Measurements from ENCODE around the gene PCYT2. TPM values are rescaled to one million over a fixed set of nuclear protein-coding genes. Genes with fewer than 3 reads are reported as not detected.

The PCYT2 gene
- total RNA-seq, 1 experiment from 2014 or later = 47.0 TPM

- H3K4me3 ChIP-seq = no peak overlapping the region
- peaks cover 92% of the 10 kb centered on the region for H3K36me3 ChIP-seq
- DNase-seq = no peak
- H3K27me3 ChIP-seq = no peaks in the 10 kb centered on the region
- no peaks in the 10 kb centered on the region for H3K9me3 ChIP-seq
These were observed 26.7 kb downstream of the PCYT2 start for GRCh38 chr17:81884520-81884919.

GRCh38 chr17:81879121-81879520 lies 32.1 kb downstream of the PCYT2 start:
- Histone ChIP-seq H3K36me3 (peaks cover 65% of the 10 kb centered on the region), H3K4me3 (no peak overlapping the region), H3K27me3 (no peaks in the 10 kb centered on the region), H3K9me3 (no peaks in the 10 kb centered on the region)
- DNase-seq = no peak

DNA sequence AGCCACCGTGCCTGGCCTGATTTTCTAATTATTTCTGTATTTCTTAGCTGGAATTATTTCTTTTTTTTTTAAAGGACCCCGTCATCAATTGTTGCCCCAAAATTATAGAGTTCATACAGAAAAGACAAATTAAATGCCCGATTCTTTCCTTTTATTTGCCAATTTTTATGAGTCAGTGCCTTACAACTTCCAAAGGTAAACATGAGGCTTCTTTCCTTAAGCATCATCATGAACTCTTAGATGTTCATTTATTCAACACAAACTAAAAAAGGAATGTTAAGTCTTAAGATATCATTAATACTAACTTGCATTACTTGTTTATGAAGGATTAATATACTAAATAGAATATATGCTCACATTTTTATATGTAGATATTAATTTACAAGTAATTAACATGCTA lies 32.9 kb downstream of the PCYT2 start:
- Histone ChIP-seq H3K4me3 (no peak overlapping the region), H3K9me3 (no peaks in the 10 kb centered on the region), H3K27me3 (no peaks in the 10 kb centered on the region), H3K36me3 (peaks cover 59% of the 10 kb centered on the region)
- no peak for DNase-seq

GRCh38 chr17:81877569-81877968 lies 33.6 kb downstream of the PCYT2 start:
- no peaks in the 10 kb centered on the region for H3K27me3 ChIP-seq
- no peak overlapping the region for H3K4me3 ChIP-seq
- peaks cover 62% of the 10 kb centered on the region for H3K36me3 ChIP-seq
- DNase-seq = no peak
- H3K9me3 ChIP-seq = no peaks in the 10 kb centered on the region

DNA sequence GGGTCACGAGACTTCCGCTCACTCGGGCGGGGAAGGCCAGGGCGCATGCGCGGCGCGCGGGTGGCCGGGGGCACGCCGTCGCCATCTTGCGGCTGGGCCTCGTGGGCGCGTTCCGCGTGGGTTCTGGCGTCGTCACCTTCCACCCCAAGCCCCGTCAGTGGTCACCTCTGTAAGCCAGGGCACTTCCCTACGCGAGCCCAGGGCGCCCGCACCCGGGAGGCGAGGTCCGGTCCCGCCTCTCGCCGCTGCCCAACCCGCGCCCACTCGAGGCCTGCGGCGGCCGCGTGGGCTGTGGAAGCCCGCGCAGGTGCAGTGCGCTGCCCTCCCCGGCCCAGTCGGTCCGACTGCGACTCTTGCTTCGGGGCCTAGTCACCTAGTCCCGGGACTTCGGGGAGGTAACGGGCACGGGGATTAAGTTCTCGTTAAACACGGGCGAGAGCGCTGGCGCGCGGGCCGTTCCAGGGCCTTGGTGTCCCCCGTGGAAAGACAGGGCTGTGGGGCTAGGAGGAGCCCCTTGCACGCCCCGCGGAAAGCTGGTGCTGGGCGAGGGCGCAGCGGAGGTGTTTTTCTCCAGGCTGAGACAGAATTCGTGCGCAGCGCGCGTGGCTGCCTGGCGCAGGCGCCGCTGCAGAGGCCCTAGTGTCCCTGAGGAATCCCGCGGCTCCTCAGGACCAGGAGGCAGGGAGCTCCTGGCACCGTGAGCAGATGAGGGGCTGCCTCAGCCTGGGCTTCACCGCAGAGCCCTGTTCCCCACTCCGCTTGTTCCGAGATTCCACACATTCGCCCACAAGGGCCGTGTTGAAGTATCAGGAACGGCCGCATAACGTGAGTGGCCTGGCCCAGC lies 39.6 kb downstream of the PCYT2 start:
- peak overlapping the region; percentile 76 for H3K4me3 ChIP-seq
- DNase-seq = peak; percentile 64
- H3K9me3 ChIP-seq = no peaks in the 10 kb centered on the region
- peaks cover 48% of the 10 kb centered on the region for H3K36me3 ChIP-seq
- no peaks in the 10 kb centered on the region for H3K27me3 ChIP-seq

- Histone ChIP-seq H3K36me3 (peaks cover 47% of the 10 kb centered on the region), H3K27me3 (no peaks in the 10 kb centered on the region), H3K9me3 (no peaks in the 10 kb centered on the region), H3K4me3 (peak within 1 kb of the TSS; percentile 89)
- peak; percentile 96 for DNase-seq
These were observed 40.2 kb downstream of the PCYT2 start, which contains the start of gene ARHGDIA for GRCh38 chr17:81870981-81871386. ARHGDIA (minus strand) TSS chr17:81871337; CDS start chr17:81869930, 1,407 bp downstream.

GRCh38 chr17:81870131-81870980 lies 40.8 kb downstream of the PCYT2 start:
- Histone ChIP-seq H3K4me3 (peak overlapping the region; percentile 89), H3K27me3 (no peaks in the 10 kb centered on the region), H3K9me3 (no peaks in the 10 kb centered on the region), H3K36me3 (peaks cover 53% of the 10 kb centered on the region)
- DNase-seq = peak; percentile 70

DNA sequence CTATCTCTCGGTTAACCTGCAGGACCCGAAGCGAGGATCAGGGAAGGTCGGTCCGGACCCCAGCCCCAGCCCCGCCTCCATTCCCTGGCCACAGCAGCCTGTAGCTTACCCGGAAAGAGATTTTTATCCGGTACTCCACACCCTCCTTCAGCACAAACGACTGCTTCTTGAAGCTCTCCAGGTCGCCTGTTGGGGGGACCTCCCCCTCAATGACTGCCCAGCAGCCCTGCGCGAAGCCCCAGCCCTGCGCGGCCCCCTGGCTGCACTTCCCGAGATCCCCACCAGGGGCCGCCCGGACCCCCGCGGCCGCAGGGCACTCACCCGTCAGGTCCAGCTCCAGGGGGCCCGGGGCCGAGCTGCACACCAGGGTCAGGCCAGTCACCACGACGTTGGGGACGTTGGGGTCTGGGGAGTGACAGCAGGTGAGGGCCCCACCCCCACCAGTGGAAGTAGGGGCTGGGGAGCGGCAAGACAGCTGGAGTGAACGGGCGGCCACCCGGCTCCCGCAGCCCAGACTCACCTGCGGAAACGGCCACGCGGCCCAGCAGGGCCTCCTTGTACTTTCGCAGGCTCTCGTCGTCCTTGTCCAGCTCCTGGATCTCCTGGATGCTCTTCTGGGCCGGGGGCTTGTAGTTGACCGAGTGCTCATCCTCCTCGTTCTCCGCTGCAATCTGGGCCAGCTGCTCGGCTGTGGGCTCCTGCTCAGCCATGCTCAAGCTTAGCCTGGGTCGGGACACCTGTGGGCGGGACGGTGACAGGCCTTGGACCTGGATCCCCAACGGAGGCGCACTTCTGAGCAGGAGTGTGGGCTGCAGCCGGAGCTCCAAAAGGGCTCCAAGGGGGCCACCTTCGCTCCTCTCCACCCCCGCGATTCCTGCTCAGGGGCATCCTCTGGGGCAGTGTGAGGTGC lies 41.7 kb downstream of the PCYT2 start:
- H3K4me3 ChIP-seq = peak overlapping the region; percentile 89
- no peak for DNase-seq
- H3K27me3 ChIP-seq = no peaks in the 10 kb centered on the region
- H3K9me3 ChIP-seq = no peaks in the 10 kb centered on the region
- H3K36me3 ChIP-seq = peaks cover 62% of the 10 kb centered on the region

DNA sequence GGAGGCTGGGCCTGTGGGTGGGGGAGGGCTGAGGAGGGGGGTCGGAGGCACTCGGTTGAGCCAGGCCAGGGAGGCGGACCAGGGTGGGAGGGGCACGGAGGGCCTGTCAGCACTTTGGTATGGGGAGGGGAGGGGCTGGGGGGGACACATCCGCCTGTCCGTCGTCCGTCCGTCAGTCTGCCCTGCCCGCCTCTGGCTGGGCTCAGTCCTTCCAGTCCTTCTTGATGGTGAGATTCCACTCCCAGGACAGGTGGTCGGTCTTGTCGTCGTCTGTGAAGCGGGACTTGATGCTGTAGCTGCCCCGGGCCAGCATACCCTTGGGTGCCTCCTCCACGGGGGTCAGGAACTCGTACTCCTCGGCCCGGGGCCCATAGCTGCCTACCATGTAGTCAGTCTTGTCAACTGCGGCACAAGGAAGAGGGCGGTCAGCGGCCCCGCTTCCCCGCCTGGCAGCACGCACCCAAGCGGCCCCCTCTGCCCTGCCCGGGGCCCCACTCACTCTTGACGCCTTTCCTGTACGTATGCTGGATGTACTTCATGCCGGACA lies 42.5 kb downstream of the PCYT2 start:
- DNase-seq = peak; percentile 79
- no peaks in the 10 kb centered on the region for H3K27me3 ChIP-seq
- peaks cover 69% of the 10 kb centered on the region for H3K36me3 ChIP-seq
- H3K9me3 ChIP-seq = no peaks in the 10 kb centered on the region
- no peak overlapping the region for H3K4me3 ChIP-seq

GRCh38 chr17:81867991-81868673 lies 43.1 kb downstream of the PCYT2 start:
- DNase-seq = peak; percentile 44
- Histone ChIP-seq H3K9me3 (no peaks in the 10 kb centered on the region), H3K27me3 (no peaks in the 10 kb centered on the region), H3K36me3 (peaks cover 72% of the 10 kb centered on the region), H3K4me3 (no peak overlapping the region)

DNA sequence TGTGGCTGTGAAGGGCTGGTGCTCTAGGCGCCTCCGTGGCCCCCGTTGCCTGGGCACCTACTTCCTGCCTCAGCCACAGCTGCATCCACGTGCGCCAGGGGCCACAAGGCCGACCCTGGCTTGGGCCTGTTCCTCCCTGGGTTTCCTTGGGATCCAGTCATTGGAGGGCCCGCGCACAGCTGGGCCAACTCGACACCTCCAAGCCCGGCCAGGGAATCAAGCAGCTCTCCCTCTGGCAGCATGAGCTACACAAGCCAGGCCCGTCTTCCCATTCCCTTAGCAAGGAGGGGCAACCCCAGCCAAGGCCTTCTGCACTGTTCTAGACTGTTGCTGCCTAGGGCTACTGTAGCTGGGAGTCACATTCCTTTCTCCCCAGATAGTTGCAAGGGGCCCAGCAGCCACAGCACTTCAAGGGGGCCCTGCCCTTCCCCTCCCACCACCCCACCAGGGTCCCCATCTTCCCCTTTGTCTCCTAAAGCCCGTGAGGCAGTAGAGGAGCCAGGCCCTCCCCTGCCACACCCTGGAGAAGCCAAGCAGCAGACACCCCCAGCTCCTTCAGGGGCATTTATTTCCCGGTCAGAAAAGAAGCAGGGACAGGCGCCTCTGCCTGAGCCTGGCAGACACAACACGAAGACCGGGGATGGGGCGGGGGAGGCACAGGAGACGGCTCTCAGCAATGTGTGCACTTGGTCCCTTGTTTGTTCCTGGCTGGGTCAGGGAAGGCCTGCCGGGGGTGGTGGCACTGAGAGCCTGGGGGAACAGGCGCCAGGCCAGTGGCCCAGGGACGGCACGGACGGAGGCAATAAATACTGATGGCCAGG lies 43.8 kb downstream of the PCYT2 start:
- no peaks in the 10 kb centered on the region for H3K27me3 ChIP-seq
- no peak overlapping the region for H3K4me3 ChIP-seq
- H3K36me3 ChIP-seq = peaks cover 75% of the 10 kb centered on the region
- no peaks in the 10 kb centered on the region for H3K9me3 ChIP-seq
- peak; percentile 68 for DNase-seq

DNA sequence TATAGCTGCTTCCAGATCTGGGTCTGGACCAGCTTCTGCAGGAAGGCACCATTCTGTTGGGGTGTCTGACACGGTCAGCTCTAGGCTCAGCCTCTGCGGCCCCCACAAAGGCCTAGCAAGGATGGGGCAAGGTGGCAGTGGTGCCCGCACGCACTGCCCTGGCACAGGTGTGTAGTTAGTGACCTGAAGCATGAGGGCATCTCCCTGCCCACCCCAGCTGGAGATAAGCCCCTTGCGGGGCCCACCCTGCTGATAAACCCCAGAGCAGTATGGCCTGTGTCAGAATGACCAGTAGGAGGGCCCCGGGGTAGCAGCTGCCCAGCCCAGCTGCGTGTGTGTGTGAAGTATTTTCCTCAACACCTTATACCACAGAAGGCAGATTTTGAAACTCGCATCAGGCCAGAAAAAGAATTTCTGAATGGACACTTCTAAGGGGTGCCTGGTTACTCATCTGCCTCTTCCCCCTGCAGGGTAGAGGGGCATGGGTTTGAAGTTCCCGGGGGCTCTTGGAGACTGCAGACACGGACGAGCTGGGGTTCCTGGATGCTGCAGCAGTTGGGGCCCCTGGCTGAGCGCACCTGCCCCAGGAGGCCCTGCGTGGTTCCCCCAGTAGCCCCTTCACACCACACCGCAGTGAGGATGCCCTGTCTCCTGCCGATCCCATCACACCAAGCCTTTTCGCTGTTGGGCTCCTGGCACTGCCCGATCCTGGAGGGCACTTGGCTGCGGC lies 44.6 kb downstream of the PCYT2 start:
- Histone ChIP-seq H3K36me3 (peaks cover 80% of the 10 kb centered on the region), H3K4me3 (no peak overlapping the region), H3K9me3 (no peaks in the 10 kb centered on the region), H3K27me3 (no peaks in the 10 kb centered on the region)
- DNase-seq = no peak

DNA sequence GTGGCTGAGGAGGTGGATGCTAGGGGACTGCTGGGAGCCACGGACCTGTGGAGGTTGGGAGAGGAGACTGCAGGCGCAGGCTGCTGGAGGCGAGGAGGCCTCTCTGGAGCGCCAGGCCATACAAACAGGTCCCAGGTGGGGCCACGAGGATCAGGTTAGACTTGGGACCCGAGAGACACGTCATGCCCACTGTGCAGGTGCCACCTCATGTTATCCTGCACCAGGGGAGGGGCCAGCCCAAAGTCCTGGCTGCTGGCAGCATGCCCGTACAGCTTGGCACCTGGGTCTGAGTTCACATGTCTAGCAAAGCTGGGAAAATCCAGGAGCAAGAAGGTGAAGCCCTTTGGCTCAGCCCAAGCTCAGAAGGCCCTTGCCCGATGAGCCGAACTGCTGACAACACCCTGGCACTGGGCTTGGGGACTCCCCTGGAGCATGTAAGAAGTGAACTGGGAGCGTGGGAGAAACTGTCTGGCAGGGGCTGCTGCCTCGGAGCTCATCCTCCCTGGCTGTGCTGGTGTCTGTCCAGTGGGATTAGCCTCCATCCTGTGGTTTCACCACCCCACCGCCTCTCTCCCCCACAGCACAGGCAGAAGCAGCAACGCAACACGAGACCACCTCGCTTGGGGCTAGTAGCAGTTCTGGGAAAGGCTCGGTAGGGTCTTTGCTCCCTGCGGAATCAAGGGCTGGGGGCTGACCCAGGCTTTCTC lies 45.3 kb downstream of the PCYT2 start:
- no peaks in the 10 kb centered on the region for H3K9me3 ChIP-seq
- no peak for DNase-seq
- H3K27me3 ChIP-seq = no peaks in the 10 kb centered on the region
- peaks cover 82% of the 10 kb centered on the region for H3K36me3 ChIP-seq
- no peak overlapping the region for H3K4me3 ChIP-seq

GRCh38 chr17:81865358-81865732 lies 45.9 kb downstream of the PCYT2 start:
- H3K9me3 ChIP-seq = no peaks in the 10 kb centered on the region
- no peak overlapping the region for H3K4me3 ChIP-seq
- H3K36me3 ChIP-seq = peaks cover 80% of the 10 kb centered on the region
- no peak for DNase-seq
- H3K27me3 ChIP-seq = no peaks in the 10 kb centered on the region

Data from MG63 (cell line).